K562 (cell line): ENCODE results near the gene LDAH. TPM values are rescaled to one million over a fixed set of nuclear protein-coding genes. Genes with fewer than 3 reads are reported as not detected.

Experiments used
- ATAC-seq: fragments of 200-7000 bp; cut with Tn5 transposase; 3 replicates; pipeline ENCODE4 v1.9.1; 2020; ENCODE audit warnings: moderate library complexity
- BruUV-seq: library from RNA; stranded (reverse); fragments of 400-500 nt; replicated peaks from 2 replicates; lab custom pipeline; 2021; lab: Mats Ljungman, UMichigan
- CTCF ChIA-PET: fragments of 300-600 bp; formaldehyde crosslinking; extraction: SDS; loops from one replicate; lab custom pipeline; 2021; ENCODE audit warnings: low intra/inter-chr PET ratio; lab: Yijun Ruan, JAX
- POLR2A ChIA-PET: fragments of 300-600, 350-650 bp; sonication (Branson Sonifier 250); formaldehyde crosslinking; extraction: SDS; loops from one replicate; lab custom pipeline; 2021; ENCODE audit warnings: antibody characterized with exemption, inconsistent platforms; lab: Yijun Ruan, JAX
- DNase-seq, 4 experiments: peaks; one replicate each; pipeline versions ENCODE4 v3.0.0 to v3.0.0-alpha.2; 2011 to 2018; ENCODE audit warnings: low spot score in 3 of 4, mixed read lengths in 3 of 4; ENCODE audit errors: extremely low read depth in 1 of 4
- FAIRE-seq: peaks from 2 replicates; lab custom pipeline; 2011; peaks lifted over from hg19 to GRCh38; lab: Jason Lieb, UNC
- H2AFZ ChIP-seq: 2 replicates; pipeline ENCODE4 v1.6.0; 2011; ENCODE audit warnings: low read depth, low read length, control low read depth, inconsistent platforms
- H3K27ac ChIP-seq: fragments of 200-600 bp; 3 replicates; pipeline ENCODE4 v1.8.0; 2011; ENCODE audit warnings: low read depth, mild to moderate bottlenecking, control low read depth, inconsistent platforms, low read length, moderate library complexity, mixed read lengths; ENCODE audit errors: extremely low read depth
- H3K27me3 ChIP-seq, 2 experiments: fragments of 300-600 bp in 1 of 2; 2 replicates in 1 of 2; 3 replicates in 1 of 2; pipeline versions ENCODE4 v1.6.0 to v1.8.0; 2011; ENCODE audit warnings: inconsistent platforms in 2 of 2, low read length in 2 of 2, mild to moderate bottlenecking in 1 of 2, mixed read lengths in 1 of 2, moderate library complexity in 1 of 2; ENCODE audit not compliant: control insufficient read depth in 2 of 2, insufficient read depth in 2 of 2
- H3K36me3 ChIP-seq: fragments of 300-600 bp; 3 replicates; pipeline ENCODE4 v1.8.0; 2011; ENCODE audit warnings: mild to moderate bottlenecking, low read length, inconsistent platforms; ENCODE audit not compliant: control insufficient read depth, insufficient read depth
- H3K4me1 ChIP-seq, 2 experiments: fragments of 200-600 bp in 1 of 2; replicated peaks in 1 of 2; 2 replicates in 1 of 2; 3 replicates in 1 of 2; pipeline versions ENCODE4 v1.5.1 to v1.8.0; 2011; ENCODE audit warnings: inconsistent platforms in 2 of 2, low read length in 2 of 2, mild to moderate bottlenecking in 1 of 2, mixed read lengths in 1 of 2, moderate library complexity in 1 of 2; ENCODE audit not compliant: control insufficient read depth in 2 of 2, insufficient read depth in 2 of 2
- H3K4me2 ChIP-seq: 2 replicates; pipeline ENCODE4 v1.6.1; 2011; ENCODE audit warnings: low read length, control low read depth, inconsistent platforms, mixed read lengths; ENCODE audit not compliant: insufficient read depth
- H3K4me3 ChIP-seq: fragments of 200-600 bp; sonication (generic), shearing (Covaris generic); 2 replicates; pipeline ENCODE4 v1.5.1; 2016; ENCODE audit warnings: control low read depth, inconsistent platforms
- H3K79me2 ChIP-seq: fragments of 200-600 bp; 3 replicates; pipeline ENCODE4 v1.8.0; 2011; ENCODE audit warnings: low read length, inconsistent platforms; ENCODE audit not compliant: control insufficient read depth, insufficient read depth
- H3K9ac ChIP-seq, 2 experiments: 2 replicates each; pipeline versions ENCODE4 v1.6.0 to v1.6.1; 2011; ENCODE audit warnings: low read depth in 2 of 2, low read length in 2 of 2, control low read depth in 1 of 2, inconsistent platforms in 1 of 2, mild to moderate bottlenecking in 1 of 2, mixed read lengths in 1 of 2; ENCODE audit not compliant: insufficient read depth in 1 of 2
- H3K9me1 ChIP-seq: one replicate; pipeline ENCODE4 v1.6.0; 2011; ENCODE audit warnings: inconsistent platforms, mild to moderate bottlenecking, low read length, moderate library complexity; ENCODE audit not compliant: control insufficient read depth, insufficient read depth
- H3K9me3 ChIP-seq: replicated peaks from 2 replicates; pipeline ENCODE4 v1.5.1; 2011; ENCODE audit warnings: low read depth, low read length, inconsistent platforms; ENCODE audit not compliant: control insufficient read depth, insufficient read depth
- H4K20me1 ChIP-seq: replicated peaks from 2 replicates; pipeline ENCODE4 v1.6.1; 2011; ENCODE audit warnings: low read length, inconsistent platforms, mixed read lengths; ENCODE audit not compliant: control insufficient read depth, insufficient read depth
- HMGN3 ChIP-seq: IDR thresholded peaks from 2 replicates; pipeline ENCODE4 v1.6.1; 2011; ENCODE audit warnings: borderline replicate concordance, low read depth, mild to moderate bottlenecking, mixed read lengths, low read length; ENCODE audit not compliant: insufficient read length; ENCODE audit errors: extremely low read depth
- STAT5B ChIP-seq: fragments of 250-450 bp; sonication (Bioruptor Pico); IDR thresholded peaks from 2 replicates; pipeline ENCODE4 v1.8.0; 2021; ENCODE audit warnings: mild to moderate bottlenecking, inconsistent platforms
- ZNF174 ChIP-seq: fragments of 250-450 bp; sonication (Bioruptor Pico); IDR thresholded peaks from 2 replicates; pipeline ENCODE4 v1.4.0; 2020; ENCODE audit warnings: mild to moderate bottlenecking
- ZNF253 ChIP-seq: fragments of 250-450 bp; sonication (Bioruptor Pico); conservative IDR thresholded peaks from 2 replicates; pipeline ENCODE4 v1.6.1; 2021; ENCODE audit warnings: mild to moderate bottlenecking
- ZNF561 ChIP-seq: fragments of 450-650 bp; formaldehyde crosslinking; conservative IDR thresholded peaks from 2 replicates; pipeline ENCODE4 v1.4.0; 2020; ENCODE audit warnings: mild to moderate bottlenecking, moderate library complexity
- WGBS: fragments of 100-300 bp; shearing (Covaris generic); methylation state at CpG from one replicate; pipeline ENCODE4 v1.1.6; 2016; ENCODE audit warnings: low coverage, mixed read lengths; ENCODE audit not compliant: insufficient coverage; ENCODE audit errors: missing lambda C conversion rate; 5-methylcytosine and 5-hydroxymethylcytosine counted together
- in situ Hi-C: fragments of 300-500 bp; cut with MboI; formaldehyde crosslinking; loops from 4 replicates; pipeline ENCODE4 v1.15.0; 2018; ENCODE audit warnings: inconsistent platforms, mixed read lengths
- intact Hi-C: fragments of 100-400 bp; cut with micrococcal nuclease; formaldehyde crosslinking; loops from 2 replicates; pipeline ENCODE4 v1.14.2; 2022
- polyA plus RNA-seq, 8 experiments: library from polyadenylated mRNA; depleted of rRNA in 4 of 8; stranded (reverse) in 5 of 8; unstranded in 3 of 8; fragments of >200 nt; fragmentation: Nextera tagmentation in 2 of 8; fragmentation: Illumina TruSeq in 1 of 8; extraction: Ambion mirVana in 2 of 8; extraction: Trizol in 1 of 8; gene quantifications; 2 replicates each; pipeline versions ENCODE4 v1.2.1 to v1.2.3, GENCODE V29; 2011 to 2014; ENCODE audit warnings: inconsistent platforms in 1 of 8, missing spikeins in 1 of 8
- total RNA-seq, 7 experiments: library from RNA; depleted of rRNA in 6 of 7; stranded (reverse); fragments of >200 nt in 6 of 7; fragmentation: Illumina TruSeq in 2 of 7; extraction: Trizol in 2 of 7; gene quantifications; 2 replicates each; pipeline versions ENCODE4 v1.2.1 to v1.2.3, GENCODE V29; 2011 to 2021; ENCODE audit warnings: low replicate concordance in 1 of 7
- TF ChIP-seq, protein P1 (sequence below): fragments of 250-450 bp; sonication (Bioruptor Pico); IDR thresholded peaks from 2 replicates; pipeline ENCODE4 v1.4.0; 2020
- TF ChIP-seq, protein P2 (sequence below): IDR thresholded peaks from 3 replicates; pipeline ENCODE4 v1.6.1; 2011; ENCODE audit warnings: borderline replicate concordance, mild to moderate bottlenecking; ENCODE audit not compliant: insufficient read length, insufficient read depth
- TF ChIP-seq, protein P3 (sequence below): IDR thresholded peaks from 2 replicates; pipeline ENCODE4 v1.6.1; 2014; ENCODE audit warnings: antibody characterized with exemption

The LDAH gene
- total and polyA plus RNA-seq, 9 of the 15 experiments (the other 6 are each of a cell fraction or from before 2014, with no cell fraction given): 22.3 to 60.1 (median 40.0) TPM

DNA sequence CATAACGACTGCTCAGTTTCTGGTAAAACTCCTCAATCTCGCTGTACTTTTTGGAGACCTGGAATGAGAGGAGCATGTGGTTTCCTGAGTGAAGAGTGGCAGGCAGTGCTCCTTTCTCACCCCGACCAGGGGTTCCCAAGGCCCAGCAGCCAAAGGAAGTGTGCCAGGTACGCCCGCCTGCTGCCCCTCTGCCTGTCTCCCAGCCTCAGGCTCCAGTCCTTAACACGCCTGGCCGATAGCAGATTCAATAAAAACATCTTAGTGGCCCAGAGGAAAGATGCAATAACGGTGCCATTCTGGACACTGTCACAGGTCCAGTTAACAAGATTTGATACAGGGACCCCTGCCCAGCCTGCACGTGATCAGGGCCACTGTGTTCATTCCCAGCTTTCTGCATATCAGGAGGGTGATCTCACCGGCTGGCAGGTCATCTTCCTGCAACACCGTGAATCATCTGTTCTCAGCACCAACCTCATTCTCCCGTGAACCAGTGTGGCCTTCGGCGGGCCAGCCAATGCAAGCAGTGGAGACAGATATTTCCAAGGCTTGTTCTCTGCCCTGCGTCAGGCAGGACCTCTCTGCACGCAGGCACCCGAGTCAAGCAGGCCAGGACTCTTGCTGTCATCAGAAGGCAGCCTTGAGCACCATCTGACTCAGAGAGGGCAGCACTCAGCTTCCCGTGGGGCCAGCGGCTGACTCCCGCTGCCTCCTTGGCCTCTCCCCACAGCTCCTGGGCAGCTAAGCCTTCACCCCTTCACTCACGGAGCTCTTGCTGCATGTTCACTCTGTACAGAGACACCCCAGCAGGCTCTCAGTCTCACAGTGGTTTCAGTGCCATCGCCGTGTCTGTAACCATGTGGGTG lies 181.5 kb downstream of the LDAH start:
- intact Hi-C loops: no loop called here
- no peak for FAIRE-seq
- TF ChIP-seq, protein P1, sequence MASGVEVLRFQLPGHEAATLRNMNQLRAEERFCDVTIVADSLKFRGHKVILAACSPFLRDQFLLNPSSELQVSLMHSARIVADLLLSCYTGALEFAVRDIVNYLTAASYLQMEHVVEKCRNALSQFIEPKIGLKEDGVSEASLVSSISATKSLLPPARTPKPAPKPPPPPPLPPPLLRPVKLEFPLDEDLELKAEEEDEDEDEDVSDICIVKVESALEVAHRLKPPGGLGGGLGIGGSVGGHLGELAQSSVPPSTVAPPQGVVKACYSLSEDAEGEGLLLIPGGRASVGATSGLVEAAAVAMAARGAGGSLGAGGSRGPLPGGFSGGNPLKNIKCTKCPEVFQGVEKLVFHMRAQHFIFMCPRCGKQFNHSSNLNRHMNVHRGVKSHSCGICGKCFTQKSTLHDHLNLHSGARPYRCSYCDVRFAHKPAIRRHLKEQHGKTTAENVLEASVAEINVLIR: no peak
- TF ChIP-seq, protein P2, sequence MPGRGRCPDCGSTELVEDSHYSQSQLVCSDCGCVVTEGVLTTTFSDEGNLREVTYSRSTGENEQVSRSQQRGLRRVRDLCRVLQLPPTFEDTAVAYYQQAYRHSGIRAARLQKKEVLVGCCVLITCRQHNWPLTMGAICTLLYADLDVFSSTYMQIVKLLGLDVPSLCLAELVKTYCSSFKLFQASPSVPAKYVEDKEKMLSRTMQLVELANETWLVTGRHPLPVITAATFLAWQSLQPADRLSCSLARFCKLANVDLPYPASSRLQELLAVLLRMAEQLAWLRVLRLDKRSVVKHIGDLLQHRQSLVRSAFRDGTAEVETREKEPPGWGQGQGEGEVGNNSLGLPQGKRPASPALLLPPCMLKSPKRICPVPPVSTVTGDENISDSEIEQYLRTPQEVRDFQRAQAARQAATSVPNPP: no peak
- no peak for TF ChIP-seq ZNF253 (CRISPR knock-in tag)
- TF ChIP-seq ZNF174: no peak
- TF ChIP-seq HMGN3: no peak
- TF ChIP-seq, protein P3, sequence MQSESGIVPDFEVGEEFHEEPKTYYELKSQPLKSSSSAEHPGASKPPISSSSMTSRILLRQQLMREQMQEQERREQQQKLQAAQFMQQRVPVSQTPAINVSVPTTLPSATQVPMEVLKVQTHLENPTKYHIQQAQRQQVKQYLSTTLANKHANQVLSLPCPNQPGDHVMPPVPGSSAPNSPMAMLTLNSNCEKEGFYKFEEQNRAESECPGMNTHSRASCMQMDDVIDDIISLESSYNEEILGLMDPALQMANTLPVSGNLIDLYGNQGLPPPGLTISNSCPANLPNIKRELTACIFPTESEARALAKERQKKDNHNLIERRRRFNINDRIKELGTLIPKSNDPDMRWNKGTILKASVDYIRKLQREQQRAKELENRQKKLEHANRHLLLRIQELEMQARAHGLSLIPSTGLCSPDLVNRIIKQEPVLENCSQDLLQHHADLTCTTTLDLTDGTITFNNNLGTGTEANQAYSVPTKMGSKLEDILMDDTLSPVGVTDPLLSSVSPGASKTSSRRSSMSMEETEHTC: no peak
- TF ChIP-seq ZNF561: no peak
- TF ChIP-seq STAT5B: no peak
- CTCF ChIA-PET: interaction anchor here (1.0 to 1.4 kb wide), 2 partner anchors 10 to 245 kb away, joined by 3 to 8 read pairs; partner anchors contain the start of gene HS1BP3
- in situ Hi-C loops: no loop called here
- Histone ChIP-seq H3K9me3 (no peaks in the 10 kb centered on the region), H3K4me3 (no peak overlapping the region), H2AFZ (no peak overlapping the region), H3K9ac (peak overlapping the region in 1 of 2 experiments; percentile 36; a peak in 1 of 4 replicates), H3K79me2 (no peaks in the 10 kb centered on the region), H3K4me1 (peaks cover 7 to 18% of the 10 kb centered on the region in 2 experiments; a peak in 4 of 5 replicates), H3K36me3 (no peaks in the 10 kb centered on the region), H3K9me1 (no peaks in the 10 kb centered on the region), H3K27ac (no peak overlapping the region), H4K20me1 (no peaks in the 10 kb centered on the region), H3K27me3 (no peaks in the 10 kb centered on the region), H3K4me2 (no peak overlapping the region)
- POLR2A ChIA-PET: no interaction called here
- WGBS: 65% methylated on average over 20 of the region's 23 CpGs
- ATAC-seq: no peak
- DNase-seq: no peak
- no TSS peak for BruUV-seq
